HEK293T (cell line): Measurements from ENCODE around the gene CCDC57.

Experiments
- CTCF ChIA-PET: fragments of 350-600 bp; formaldehyde crosslinking; extraction: SDS; loops from one replicate; lab custom pipeline; 2021; ENCODE audit warnings: antibody characterized with exemption, inconsistent platforms; lab: Yijun Ruan, JAX
- POLR2A ChIA-PET: fragments of 350-600 bp; formaldehyde crosslinking; extraction: SDS; loops from one replicate; lab custom pipeline; 2020; ENCODE audit warnings: antibody characterized with exemption, inconsistent platforms; lab: Yijun Ruan, JAX
- DNase-seq: peaks from one replicate; pipeline ENCODE4 v3.0.0; 2012; ENCODE audit warnings: mixed read lengths; ENCODE audit errors: extremely low spot score
- ARNT ChIP-seq: fragments of 450-650 bp; IDR thresholded peaks from 2 replicates; pipeline ENCODE4 v1.6.1; 2017; ENCODE audit warnings: mild to moderate bottlenecking
- BHLHE40 ChIP-seq: fragments of 450-650 bp; IDR thresholded peaks from 2 replicates; pipeline ENCODE4 v1.6.1; 2016; ENCODE audit warnings: mild to moderate bottlenecking, moderate library complexity, borderline replicate concordance
- CTBP1 ChIP-seq: fragments of 450-650 bp; IDR thresholded peaks from 2 replicates; pipeline ENCODE4 v1.6.1; 2016; ENCODE audit warnings: borderline replicate concordance
- ELF4 ChIP-seq: fragments of 450-650 bp; IDR thresholded peaks from 2 replicates; pipeline ENCODE4 v1.6.1; 2017; ENCODE audit warnings: antibody characterized with exemption
- FOXA1 ChIP-seq: fragments of 450-650 bp; IDR thresholded peaks from 2 replicates; pipeline ENCODE4 v1.6.1; 2016; ENCODE audit warnings: mild to moderate bottlenecking
- FOXK2 ChIP-seq: fragments of 450-650 bp; IDR thresholded peaks from 2 replicates; pipeline ENCODE4 v1.6.1; 2016; ENCODE audit warnings: mild to moderate bottlenecking
- FOXM1 ChIP-seq: fragments of 450-650 bp; IDR thresholded peaks from 2 replicates; pipeline ENCODE4 v1.6.1; 2017; ENCODE audit warnings: mild to moderate bottlenecking, borderline replicate concordance
- HDGF ChIP-seq: fragments of 450-650 bp; IDR thresholded peaks from 2 replicates; pipeline ENCODE4 v1.6.1; 2017; ENCODE audit warnings: antibody characterized with exemption, borderline replicate concordance
- L3MBTL2 ChIP-seq: fragments of 450-650 bp; conservative IDR thresholded peaks from 2 replicates; pipeline ENCODE4 v1.6.1; 2016; ENCODE audit warnings: mild to moderate bottlenecking
- LEF1 ChIP-seq: fragments of 450-650 bp; IDR thresholded peaks from 2 replicates; pipeline ENCODE4 v1.6.1; 2017; ENCODE audit warnings: mild to moderate bottlenecking, borderline replicate concordance
- NFRKB ChIP-seq: fragments of 450-650 bp; IDR thresholded peaks from 2 replicates; pipeline ENCODE4 v1.6.1; 2016; ENCODE audit warnings: mild to moderate bottlenecking, moderate library complexity
- PKNOX1 ChIP-seq: fragments of 450-650 bp; IDR thresholded peaks from 2 replicates; pipeline ENCODE4 v1.6.1; 2016
- SP1 ChIP-seq: fragments of 450-650 bp; IDR thresholded peaks from 2 replicates; pipeline ENCODE4 v1.6.1; 2017
- SUZ12 ChIP-seq: fragments of 450-650 bp; IDR thresholded peaks from 2 replicates; pipeline ENCODE4 v1.6.1; 2016; ENCODE audit warnings: mild to moderate bottlenecking
- TARDBP ChIP-seq: fragments of 450-650 bp; IDR thresholded peaks from 2 replicates; pipeline ENCODE4 v1.6.1; 2016
- ZNF384 ChIP-seq: fragments of 450-650 bp; IDR thresholded peaks from 2 replicates; pipeline ENCODE4 v1.6.1; 2016

Gene CCDC57

GRCh38 chr17:82239926-82240505, 27.4 kb upstream of the CCDC57 start:
- no peak for DNase-seq
- no peak for TF ChIP-seq SP1
- TF ChIP-seq SUZ12 = no peak
- TF ChIP-seq ARNT = no peak
- TF ChIP-seq LEF1 = no peak
- no peak for TF ChIP-seq BHLHE40
- no peak for TF ChIP-seq HDGF
- no peak for TF ChIP-seq ELF4
- POLR2A ChIA-PET = no interaction called here
- CTCF ChIA-PET = interaction anchor here (0.6 kb wide), 1 partner anchor 115 kb away, joined by 3 read pairs; no protein-coding TSS in a partner anchor

- CTCF ChIA-PET = interaction anchor here (0.6 kb wide), 1 partner anchor 116 kb away, joined by 3 read pairs; no protein-coding TSS in a partner anchor
- TF ChIP-seq ZNF384 (no peak), HDGF (no peak), SP1 (no peak), CTBP1 (no peak)
- POLR2A ChIA-PET = no interaction called here
- DNase-seq = no peak
These were observed 26.8 kb upstream of the CCDC57 start for GRCh38 chr17:82239401-82239925.

- POLR2A ChIA-PET = no interaction called here
- DNase-seq = no peak
- TF ChIP-seq FOXM1 = no peak
- CTCF ChIA-PET = interaction anchor here (0.7 kb wide), 1 partner anchor 10 kb away, joined by 3 read pairs; the partner anchor contains the start of gene SLC16A3
These were observed 26.0 kb upstream of the CCDC57 start for GRCh38 chr17:82238472-82239201.

GRCh38 chr17:82237746-82238471, 25.3 kb upstream of the CCDC57 start:
- DNase-seq = no peak
- no peak for TF ChIP-seq SP1
- TF ChIP-seq HDGF = no peak
- TF ChIP-seq L3MBTL2 = no peak
- TF ChIP-seq ELF4 = no peak
- no peak for TF ChIP-seq PKNOX1
- no peak for TF ChIP-seq BHLHE40
- TF ChIP-seq CTBP1 = no peak
- TF ChIP-seq TARDBP = no peak
- TF ChIP-seq ZNF384 = no peak
- TF ChIP-seq LEF1 = no peak
- no peak for TF ChIP-seq SUZ12
- ChIA-PET POLR2A (no interaction called here), CTCF (interaction anchor here (0.7 to 0.8 kb wide), 2 partner anchors 9 to 54 kb away, joined by 3 read pairs; partner anchors contain the start of gene SLC16A3)

GRCh38 chr17:82237083-82237745, 24.6 kb upstream of the CCDC57 start:
- TF ChIP-seq TARDBP = no peak
- TF ChIP-seq ZNF384 = no peak
- no peak for TF ChIP-seq SP1
- TF ChIP-seq PKNOX1 = no peak
- TF ChIP-seq HDGF = no peak
- TF ChIP-seq FOXA1 = no peak
- TF ChIP-seq L3MBTL2 = no peak
- no peak for TF ChIP-seq ELF4
- no peak for TF ChIP-seq ARNT
- TF ChIP-seq NFRKB = no peak
- TF ChIP-seq LEF1 = no peak
- no peak for TF ChIP-seq CTBP1
- ChIA-PET CTCF (interaction anchor here (0.6 to 2.1 kb wide), 8 partner anchors 11 to 112 kb away, joined by 3 to 8 read pairs (median 3); no protein-coding TSS in a partner anchor), POLR2A (interaction anchor here (1.9 kb wide), 1 partner anchor 55 kb away, joined by 13 read pairs; no protein-coding TSS in a partner anchor)
- no peak for DNase-seq

GRCh38 chr17:82236142-82236971, 23.7 kb upstream of the CCDC57 start:
- POLR2A ChIA-PET = interaction anchor here (0.6 to 1.9 kb wide), 4 partner anchors 10 to 56 kb away, joined by 3 to 13 read pairs (median 4); no protein-coding TSS in a partner anchor

More at GRCh38 chr17:82236142-82236971, 23.7 kb upstream of the CCDC57 start:
- CTCF ChIA-PET = interaction anchor here (0.6 to 2.1 kb wide), 13 partner anchors 8 to 173 kb away, joined by 3 to 8 read pairs (median 4); no protein-coding TSS in a partner anchor
- TF ChIP-seq HDGF (no peak), FOXK2 (no peak), ZNF384 (no peak), TARDBP (no peak), ELF4 (no peak), FOXM1 (no peak), PKNOX1 (no peak), BHLHE40 (no peak), SUZ12 (no peak), SP1 (no peak), FOXA1 (no peak), NFRKB (no peak), ARNT (no peak), LEF1 (no peak), L3MBTL2 (no peak), CTBP1 (no peak)
- DNase-seq = peak; percentile 80
